Activated naive CD8-positive, alpha-beta T cell treated with anti-CD3 and anti-CD28 coated beads, Interleukin-2, amount 10 ng/mL, durations not matched to agents 7 days and 5 days (primary cell): ENCODE measurements around the gene FAM9A. TPM values are rescaled to one million over a fixed set of nuclear protein-coding genes. Genes with fewer than 3 reads are reported as not detected.
"Not testable (repeated sequence)": the region's sequence is repeated elsewhere in the genome, so short reads cannot be mapped to it uniquely, and the experiment has no call there.

Experiments used
- ATAC-seq: fragments of 150-1000 bp; cut with Tn5 transposase; one replicate; pipeline ENCODE4 v1.10.0; 2021; ENCODE audit warnings: low read depth, moderate library complexity
- POLR2A ChIA-PET: fragments of 350-600 bp; sonication (Branson Sonifier 250); formaldehyde crosslinking; loops from one replicate; lab custom pipeline; 2021; ENCODE audit warnings: antibody characterized with exemption; lab: Charles Lee
- DNase-seq: peaks from one replicate; pipeline ENCODE4 v3.0.0; 2021
- H3K27ac Mint-ChIP-seq: one replicate; pipeline ENCODE4 v1.8.0; 2022; ENCODE audit warnings: mild to moderate bottlenecking, mixed read lengths
- H3K27me3 Mint-ChIP-seq: one replicate; pipeline ENCODE4 v1.8.0; 2022; ENCODE audit warnings: mild to moderate bottlenecking, moderate library complexity, mixed read lengths
- H3K36me3 Mint-ChIP-seq: one replicate; pipeline ENCODE4 v1.8.0; 2021; ENCODE audit warnings: mild to moderate bottlenecking, mixed read lengths
- H3K4me1 Mint-ChIP-seq: one replicate; pipeline ENCODE4 v1.8.0; 2021; ENCODE audit warnings: mixed read lengths
- H3K4me3 Mint-ChIP-seq: one replicate; pipeline ENCODE4 v1.8.0; 2022; ENCODE audit warnings: mild to moderate bottlenecking, moderate library complexity, mixed read lengths
- H3K9me3 Mint-ChIP-seq: one replicate; pipeline ENCODE4 v1.8.0; 2021; ENCODE audit warnings: mixed read lengths
- total RNA-seq, 2 experiments: library from RNA; stranded (reverse); gene quantifications; one replicate each; pipeline ENCODE4 v1.2.3, GENCODE V29; 2021

FAM9A gene
- total RNA-seq, 2 experiments from 2014 or later, result not detected

DNA sequence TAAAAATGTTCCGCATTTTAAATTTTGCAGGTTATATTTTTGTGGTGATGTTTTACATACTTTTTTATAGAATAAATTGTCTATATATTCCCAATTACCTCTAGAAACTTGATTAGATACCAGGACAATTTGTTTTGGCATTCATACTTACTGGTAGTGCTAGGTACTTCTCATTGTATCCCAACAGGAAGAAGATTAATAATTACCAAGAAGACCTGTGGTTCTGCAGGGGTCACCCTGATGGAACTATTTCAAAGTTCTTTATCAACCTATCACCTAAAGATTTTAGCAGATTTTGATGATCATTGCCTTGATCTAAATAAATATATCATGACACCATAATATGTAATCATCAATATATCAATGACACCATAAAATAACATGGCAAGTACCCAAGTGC is 22.5 kb upstream of the FAM9A start:
- Mint-ChIP-seq H3K27ac (no peak overlapping the region), H3K4me1 (no peaks in the 10 kb centered on the region), H3K27me3 (peaks cover 10% of the 10 kb centered on the region), H3K36me3 (no peaks in the 10 kb centered on the region), H3K9me3 (no peaks in the 10 kb centered on the region), H3K4me3 (no peak overlapping the region)
- no peak for DNase-seq
- POLR2A ChIA-PET, result no interaction called here
- ATAC-seq, result no peak

DNA sequence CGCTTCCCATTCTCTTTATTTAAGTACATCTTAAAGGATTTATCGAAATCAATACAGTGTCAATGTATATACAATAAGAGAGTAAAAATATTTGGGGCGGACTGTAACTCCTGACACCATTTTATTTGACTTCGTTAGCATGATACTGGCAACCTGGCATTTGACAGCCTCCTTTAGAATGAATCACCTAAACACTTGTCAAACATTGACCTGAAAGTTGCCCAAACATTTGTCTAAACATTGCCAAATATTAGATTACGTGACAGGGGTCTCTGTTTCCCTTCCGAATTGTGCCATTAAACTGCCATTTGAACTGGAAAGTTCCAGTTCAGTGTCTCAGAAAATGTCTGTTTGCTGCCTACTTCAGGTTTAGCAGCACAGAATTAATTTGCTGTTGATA is 20.8 kb upstream of the FAM9A start:
- Mint-ChIP-seq H3K9me3 (no peaks in the 10 kb centered on the region), H3K36me3 (no peaks in the 10 kb centered on the region), H3K4me3 (no peak overlapping the region), H3K27me3 (peaks cover 10% of the 10 kb centered on the region), H3K27ac (no peak overlapping the region), H3K4me1 (no peaks in the 10 kb centered on the region)
- DNase-seq (no peak), ATAC-seq (no peak)
- POLR2A ChIA-PET, result no interaction called here

DNA sequence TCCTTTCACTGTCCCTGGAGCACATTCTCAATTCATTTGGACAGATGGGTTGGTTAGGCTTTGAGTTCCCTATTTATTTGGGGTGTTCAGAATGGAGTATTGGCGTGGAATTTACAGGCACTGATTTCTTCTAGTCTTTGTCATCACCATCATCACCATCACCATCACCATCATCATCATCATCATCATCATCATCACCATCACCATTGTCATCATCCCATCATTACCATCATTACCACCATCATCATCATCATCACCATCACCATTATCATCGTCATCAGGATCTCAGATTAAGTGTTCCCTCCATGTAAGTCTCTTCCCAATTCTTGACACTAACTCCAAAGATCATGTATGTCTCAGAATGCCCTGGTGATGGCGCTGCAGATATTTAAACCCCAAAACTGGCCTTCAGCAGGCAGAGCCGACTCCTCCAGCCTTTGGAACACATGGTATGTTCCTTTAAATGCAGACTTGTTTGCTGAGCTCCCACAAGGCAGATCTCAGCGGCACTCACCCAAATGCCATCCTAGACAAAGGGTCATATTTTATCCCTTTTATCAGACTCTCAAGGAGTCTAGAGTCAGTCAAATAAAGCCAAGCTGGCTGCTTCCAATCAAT is 19.8 kb upstream of the FAM9A start:
- H3K4me1 Mint-ChIP-seq, result no peaks in the 10 kb centered on the region
- ATAC-seq (no peak), DNase-seq (no peak)
- POLR2A ChIA-PET, result no interaction called here
- H3K9me3 Mint-ChIP-seq, result no peaks in the 10 kb centered on the region
- H3K27me3 Mint-ChIP-seq, result peaks cover 8% of the 10 kb centered on the region
- H3K4me3 Mint-ChIP-seq, result no peak overlapping the region
- H3K27ac Mint-ChIP-seq, result no peak overlapping the region
- H3K36me3 Mint-ChIP-seq, result no peaks in the 10 kb centered on the region

DNA sequence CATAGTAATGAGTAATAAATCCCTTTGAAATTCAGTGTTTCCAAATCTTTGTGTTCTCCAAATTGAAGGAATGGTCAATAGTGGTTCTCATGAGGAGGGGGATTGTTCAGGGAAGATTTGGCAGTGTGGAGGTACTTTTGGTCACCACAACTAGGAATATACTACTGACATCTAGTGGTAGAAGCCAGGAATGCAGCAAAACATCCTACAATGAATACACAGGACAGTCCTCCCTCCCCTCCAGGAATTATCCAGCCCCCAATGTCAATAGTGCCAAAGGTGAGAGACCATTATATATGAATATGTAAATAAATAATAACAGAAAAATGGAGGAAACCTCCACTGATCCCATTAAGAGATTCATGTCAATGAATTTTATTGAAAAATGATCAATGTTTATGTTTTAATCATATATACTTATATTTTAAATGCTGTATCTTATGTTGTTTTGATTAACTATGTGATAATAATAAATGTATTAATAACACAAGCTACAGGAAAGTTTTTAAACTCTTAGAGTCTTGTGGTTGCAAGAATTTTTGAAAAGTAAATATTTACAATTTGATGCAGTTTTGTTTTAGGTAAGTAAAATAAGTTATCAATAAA is 14.4 kb upstream of the FAM9A start:
- POLR2A ChIA-PET, result no interaction called here
- no peaks in the 10 kb centered on the region for H3K4me1 Mint-ChIP-seq
- H3K27me3 Mint-ChIP-seq, result no peaks in the 10 kb centered on the region
- H3K36me3 Mint-ChIP-seq, result no peaks in the 10 kb centered on the region
- DNase-seq (no peak), ATAC-seq (no peak)
- H3K4me3 Mint-ChIP-seq, result no peak overlapping the region
- no peaks in the 10 kb centered on the region for H3K9me3 Mint-ChIP-seq
- H3K27ac Mint-ChIP-seq, result no peak overlapping the region

DNA sequence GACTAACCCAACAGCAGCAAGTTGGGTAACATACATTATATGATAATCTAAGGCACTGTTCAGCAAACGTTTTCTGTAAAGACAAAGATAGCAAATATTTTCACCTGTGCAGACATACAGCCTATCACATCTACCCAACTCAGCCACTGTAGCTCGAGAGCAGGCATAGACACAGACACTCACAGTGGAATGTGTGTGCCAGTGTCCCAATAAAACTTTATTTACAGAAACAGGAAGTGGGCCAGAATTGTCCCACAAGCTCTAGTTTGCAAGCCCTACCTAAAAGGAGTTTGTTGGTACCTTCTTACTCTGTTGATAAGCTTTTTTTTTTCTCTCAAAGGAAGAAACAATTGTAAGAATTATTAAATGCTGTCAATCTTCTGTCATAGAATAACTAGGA is 11.9 kb upstream of the FAM9A start:
- H3K36me3 Mint-ChIP-seq, result no peaks in the 10 kb centered on the region
- H3K9me3 Mint-ChIP-seq, result no peaks in the 10 kb centered on the region
- POLR2A ChIA-PET, result no interaction called here
- H3K4me1 Mint-ChIP-seq, result no peaks in the 10 kb centered on the region
- no peak for ATAC-seq
- no peak for DNase-seq
- H3K27me3 Mint-ChIP-seq, result peaks cover under 1% of the 10 kb centered on the region
- H3K27ac Mint-ChIP-seq, result no peak overlapping the region
- no peak overlapping the region for H3K4me3 Mint-ChIP-seq

DNA sequence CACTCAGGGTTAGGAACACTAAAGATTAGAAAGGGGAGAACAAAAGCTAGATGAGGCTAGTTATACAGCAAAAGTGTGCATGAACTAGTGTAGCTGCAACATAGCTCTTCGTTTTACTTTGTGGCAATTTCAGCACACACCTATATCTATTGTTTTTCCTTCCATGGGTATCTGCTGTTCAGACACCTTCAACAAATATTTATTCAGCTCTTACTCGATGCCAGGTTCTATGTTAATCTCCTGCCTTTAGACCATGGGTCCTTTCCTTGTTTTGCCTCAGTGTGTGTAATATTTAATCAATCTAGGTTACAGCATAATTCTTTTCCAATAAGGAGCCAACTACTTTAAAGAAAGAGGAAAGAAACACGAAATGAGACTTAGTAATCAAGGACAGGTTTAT is 10.4 kb upstream of the FAM9A start:
- no peak for DNase-seq
- no peak overlapping the region for H3K4me3 Mint-ChIP-seq
- peaks cover 2% of the 10 kb centered on the region for H3K27me3 Mint-ChIP-seq
- POLR2A ChIA-PET, result no interaction called here
- H3K27ac Mint-ChIP-seq, result no peak overlapping the region
- H3K9me3 Mint-ChIP-seq, result no peaks in the 10 kb centered on the region
- no peaks in the 10 kb centered on the region for H3K4me1 Mint-ChIP-seq
- no peak for ATAC-seq
- H3K36me3 Mint-ChIP-seq, result no peaks in the 10 kb centered on the region

DNA sequence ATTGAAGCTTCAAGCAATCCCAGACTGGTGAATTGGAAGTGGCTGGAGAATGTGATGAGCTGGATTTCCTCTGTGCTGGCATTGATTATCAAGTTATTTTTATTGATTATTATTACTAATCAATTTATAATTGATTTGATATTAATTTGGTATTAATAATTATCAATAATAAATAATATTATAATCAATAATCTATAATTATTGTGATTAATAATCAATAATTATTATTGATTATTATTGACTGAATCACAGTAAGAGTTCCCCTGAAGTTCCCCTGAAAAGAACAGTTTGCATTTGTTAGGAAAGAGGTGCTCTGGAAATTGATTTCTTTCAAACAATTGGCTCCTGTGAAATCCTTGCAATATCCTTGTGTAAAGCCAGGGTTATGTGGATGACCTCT is 7.5 kb upstream of the FAM9A start:
- peaks cover 2% of the 10 kb centered on the region for H3K27me3 Mint-ChIP-seq
- H3K9me3 Mint-ChIP-seq, result no peaks in the 10 kb centered on the region
- no peaks in the 10 kb centered on the region for H3K36me3 Mint-ChIP-seq
- no peak overlapping the region for H3K4me3 Mint-ChIP-seq
- DNase-seq (no peak), ATAC-seq (no peak)
- no peaks in the 10 kb centered on the region for H3K4me1 Mint-ChIP-seq
- H3K27ac Mint-ChIP-seq, result no peak overlapping the region
- POLR2A ChIA-PET, result no interaction called here

DNA sequence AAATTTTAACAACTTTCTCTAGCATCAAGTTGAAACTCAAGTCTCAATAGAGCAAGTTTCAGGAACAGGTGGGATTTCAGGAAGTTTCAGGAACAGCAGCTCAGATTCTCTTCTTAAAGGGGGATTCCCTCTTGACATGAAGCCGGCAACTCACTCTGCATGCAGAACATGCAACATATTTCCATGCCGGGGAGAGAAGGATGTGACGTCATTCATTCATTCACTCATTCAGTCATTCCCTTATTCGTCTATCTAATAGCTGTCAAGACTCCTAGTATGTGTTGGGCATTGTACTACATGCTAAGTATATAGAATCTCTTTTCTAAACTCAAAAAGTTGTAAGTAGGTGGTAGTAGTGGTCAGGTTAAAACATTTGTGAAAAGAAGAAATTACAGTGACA is 4.8 kb upstream of the FAM9A start:
- Mint-ChIP-seq H3K9me3 (no peaks in the 10 kb centered on the region), H3K27me3 (peaks cover 4% of the 10 kb centered on the region), H3K27ac (no peak overlapping the region), H3K36me3 (no peaks in the 10 kb centered on the region), H3K4me3 (no peak overlapping the region), H3K4me1 (no peaks in the 10 kb centered on the region)
- POLR2A ChIA-PET, result no interaction called here
- ATAC-seq (no peak), DNase-seq (no peak)

DNA sequence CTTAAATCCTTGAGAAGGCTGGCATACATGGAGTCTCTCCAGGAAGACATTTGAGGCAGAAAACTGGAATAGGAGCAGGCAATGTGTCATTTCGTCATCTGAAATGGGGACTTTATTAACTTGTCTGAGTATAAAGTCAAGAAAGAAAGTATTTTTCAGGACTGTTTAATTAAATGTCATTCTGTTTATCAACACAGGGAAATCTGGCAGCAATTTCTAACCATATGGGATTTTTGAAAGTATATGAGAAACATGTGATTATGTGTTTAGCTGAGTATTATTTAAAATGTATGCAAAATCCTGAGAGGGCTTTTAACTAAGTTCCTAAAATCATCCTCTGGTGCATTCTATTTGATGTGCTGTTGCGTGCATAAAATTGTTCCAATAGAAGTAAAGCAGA is 3.9 kb upstream of the FAM9A start:
- POLR2A ChIA-PET, result no interaction called here
- Mint-ChIP-seq H3K36me3 (no peaks in the 10 kb centered on the region), H3K4me3 (no peak overlapping the region), H3K4me1 (no peaks in the 10 kb centered on the region), H3K27me3 (peaks cover 4% of the 10 kb centered on the region), H3K9me3 (no peaks in the 10 kb centered on the region), H3K27ac (no peak overlapping the region)
- DNase-seq, result no peak
- no peak for ATAC-seq

DNA sequence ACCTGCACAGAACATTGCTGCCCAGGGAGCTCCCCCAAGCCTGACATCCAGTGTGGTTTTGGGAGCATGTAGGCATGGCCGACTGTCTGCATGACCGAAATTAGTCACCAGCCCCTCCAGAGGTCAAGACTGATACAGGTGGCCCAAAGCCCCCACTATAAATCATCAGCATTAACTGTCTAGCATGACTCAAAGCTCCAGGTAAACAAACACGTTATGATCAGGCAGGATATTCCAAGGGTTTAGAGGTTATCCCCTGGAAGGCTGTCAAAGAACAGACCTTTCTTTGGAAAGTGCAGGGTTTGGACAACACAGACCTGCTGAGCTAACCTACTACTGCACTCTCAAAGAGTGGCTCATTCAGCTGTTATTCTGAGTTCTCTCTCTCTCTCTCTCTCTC is 2.1 kb upstream of the FAM9A start:
- no peak for ATAC-seq
- Mint-ChIP-seq H3K9me3 (no peaks in the 10 kb centered on the region), H3K27me3 (peaks cover 4% of the 10 kb centered on the region), H3K27ac (no peak overlapping the region), H3K4me1 (no peaks in the 10 kb centered on the region), H3K4me3 (no peak overlapping the region), H3K36me3 (no peaks in the 10 kb centered on the region)
- DNase-seq, result no peak
- POLR2A ChIA-PET, result no interaction called here

DNA sequence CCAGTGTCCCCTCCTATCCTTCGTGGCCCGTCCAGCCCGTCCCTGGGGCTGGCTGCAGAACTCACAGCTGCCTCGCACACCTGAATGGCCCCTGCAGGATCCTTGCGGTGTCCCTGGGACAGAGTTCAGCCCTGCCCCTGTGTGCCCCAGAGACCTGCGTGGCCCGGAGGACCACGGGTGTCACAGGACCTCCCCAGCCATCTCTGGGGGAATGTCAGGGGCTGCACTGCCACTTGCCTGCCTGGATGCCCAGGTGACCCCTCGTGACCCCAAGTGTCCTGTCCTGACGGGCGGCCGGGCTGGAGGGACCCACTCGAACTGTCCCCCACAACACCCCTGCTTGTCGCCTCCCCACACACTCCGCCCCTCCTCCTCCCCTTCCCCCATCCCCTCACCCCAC is 832 bp downstream of the FAM9A start:
- POLR2A ChIA-PET, H3K36me3 Mint-ChIP-seq, H3K27ac Mint-ChIP-seq, H3K4me1 Mint-ChIP-seq, ATAC-seq, DNase-seq, H3K27me3 Mint-ChIP-seq, H3K9me3 Mint-ChIP-seq, H3K4me3 Mint-ChIP-seq: not testable (repeated sequence)

DNA sequence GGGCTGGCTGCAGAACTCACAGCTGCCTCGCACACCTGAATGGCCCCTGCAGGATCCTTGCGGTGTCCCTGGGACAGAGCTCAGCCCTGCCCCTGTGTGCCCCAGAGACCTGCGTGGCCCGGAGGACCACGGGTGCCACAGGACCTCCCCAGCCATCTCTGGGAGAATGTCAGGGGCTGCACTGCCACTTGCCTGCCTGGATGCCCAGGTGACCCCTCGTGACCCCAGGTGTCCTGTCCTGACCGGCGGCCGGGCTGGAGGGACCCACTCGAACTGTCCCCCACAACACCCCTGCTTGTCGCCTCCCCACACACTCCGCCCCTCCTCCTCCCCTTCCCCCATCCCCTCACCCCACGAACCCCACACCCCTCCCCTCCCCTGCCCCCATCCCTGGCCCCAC is 1.9 kb downstream of the FAM9A start:
- ATAC-seq, H3K27me3 Mint-ChIP-seq, DNase-seq, H3K4me1 Mint-ChIP-seq, POLR2A ChIA-PET, H3K4me3 Mint-ChIP-seq, H3K27ac Mint-ChIP-seq, H3K36me3 Mint-ChIP-seq, H3K9me3 Mint-ChIP-seq: not testable (repeated sequence)

DNA sequence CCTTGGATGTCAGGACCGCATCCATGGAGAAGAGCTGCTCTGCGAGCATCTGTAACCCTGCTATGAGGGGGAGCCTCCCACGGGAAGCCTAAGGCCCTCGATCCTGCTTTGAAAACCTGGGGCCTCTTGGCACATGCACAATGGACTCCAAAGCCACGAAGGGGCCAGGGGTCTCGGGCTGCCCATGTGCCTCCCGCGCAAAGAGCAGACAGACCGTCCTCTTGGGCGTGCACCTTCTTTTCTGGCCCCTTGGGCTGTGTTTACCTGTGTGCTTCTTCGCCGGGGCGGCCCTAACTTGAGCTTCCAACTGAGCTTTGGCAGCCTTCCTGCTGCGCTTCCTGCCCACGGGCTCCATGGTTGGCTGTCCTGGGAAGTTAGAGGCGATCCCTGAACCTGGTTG is 2.5 kb downstream of the FAM9A start:
- H3K9me3 Mint-ChIP-seq, POLR2A ChIA-PET, DNase-seq, H3K4me1 Mint-ChIP-seq, H3K4me3 Mint-ChIP-seq, H3K27me3 Mint-ChIP-seq, H3K27ac Mint-ChIP-seq, H3K36me3 Mint-ChIP-seq, ATAC-seq: not testable (repeated sequence)

DNA sequence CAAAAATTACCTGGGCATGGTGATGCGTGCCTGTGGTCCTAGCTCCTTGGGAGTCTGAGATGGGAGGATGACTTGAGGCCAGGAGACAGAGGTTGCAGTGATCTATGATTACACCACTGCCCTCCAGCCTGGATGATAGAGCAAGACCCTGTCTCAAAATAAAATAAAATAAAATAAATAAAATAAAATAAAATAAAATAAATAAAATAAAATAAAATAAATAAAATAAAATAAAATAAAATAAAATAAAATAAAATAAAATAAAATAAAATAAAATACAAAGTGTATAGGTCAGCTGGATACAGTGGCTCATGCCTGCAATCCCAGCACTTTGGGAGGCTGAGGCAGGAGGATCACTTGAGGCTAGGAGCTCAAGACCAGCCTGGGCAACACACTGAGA is 14.1 kb downstream of the FAM9A start:
- DNase-seq, H3K4me3 Mint-ChIP-seq, H3K36me3 Mint-ChIP-seq, ATAC-seq, H3K27me3 Mint-ChIP-seq, H3K4me1 Mint-ChIP-seq, H3K9me3 Mint-ChIP-seq, POLR2A ChIA-PET, H3K27ac Mint-ChIP-seq: not testable (repeated sequence)
